ENCODE data around the gene RBM5.
A peak's percentile ranks its signal among the peaks of the same experiment; 100 is the strongest.

RBM5 gene

GRCh38 chr3:50123394-50124051 is 34.8 kb downstream of the RBM5 start:
- ChIA-PET CTCF (interaction anchor here (0.8 kb wide), 1 partner anchor 14 kb away, joined by 3 read pairs; no protein-coding TSS in a partner anchor), POLR2A (ENCODE audit: low non-redundant PET) (no interaction called here)
- peak overlapping the region; percentile 69 for H3K27ac ChIP-seq
- TF ChIP-seq CTCF (conservative IDR thresholded peaks at IDR 0.05; ENCODE audit: low read depth), result no peak
- DNase-seq (ENCODE audit: low spot score), result no peak

- TF ChIP-seq CTCF (conservative IDR thresholded peaks at IDR 0.05; ENCODE audit: low read depth), result no peak
- ChIA-PET CTCF (interaction anchor here (0.8 kb wide), 1 partner anchor 13 kb away, joined by 3 read pairs; no protein-coding TSS in a partner anchor), POLR2A (ENCODE audit: low non-redundant PET) (no interaction called here)
- no peak for DNase-seq (ENCODE audit: low spot score)
- peak overlapping the region; percentile 69 for H3K27ac ChIP-seq
Measured at GRCh38 chr3:50124052-50124799, 35.5 kb downstream of the RBM5 start.

- CTCF ChIA-PET, result no interaction called here
- H3K27ac ChIP-seq, result peak overlapping the region; percentile 69
- no peak for TF ChIP-seq CTCF (conservative IDR thresholded peaks at IDR 0.05; ENCODE audit: low read depth)
- DNase-seq (ENCODE audit: low spot score), result no peak
- POLR2A ChIA-PET (ENCODE audit: low non-redundant PET), result no interaction called here
Measured at GRCh38 chr3:50124800-50125178, 36.1 kb downstream of the RBM5 start.

- POLR2A ChIA-PET (ENCODE audit: low non-redundant PET), result no interaction called here
- H3K27ac ChIP-seq, result peak overlapping the region; percentile 42
Measured at GRCh38 chr3:50125541-50126286, 37.0 kb downstream of the RBM5 start.

GRCh38 chr3:50126287-50127211 is 37.8 kb downstream of the RBM5 start:
- TF ChIP-seq CTCF (conservative IDR thresholded peaks at IDR 0.05; ENCODE audit: low read depth), result no peak
- no peak for DNase-seq (ENCODE audit: low spot score)
- ChIA-PET CTCF (interaction anchor here (1.1 kb wide), 1 partner anchor 25 kb away, joined by 3 read pairs; no protein-coding TSS in a partner anchor), POLR2A (ENCODE audit: low non-redundant PET) (no interaction called here)
- peak overlapping the region; percentile 42 for H3K27ac ChIP-seq

More at GRCh38 chr3:50125541-50126286, 37.0 kb downstream of the RBM5 start:
- CTCF ChIA-PET, result no interaction called here
- no peak for TF ChIP-seq CTCF (conservative IDR thresholded peaks at IDR 0.05; ENCODE audit: low read depth)
- DNase-seq (ENCODE audit: low spot score), result no peak

Data from RWPE1 (cell line).